ENCODE measurements around the gene ART5. TPM values are rescaled to one million over a fixed set of nuclear protein-coding genes. Genes with fewer than 3 reads are reported as not detected.

The ART5 gene
- not detected for total RNA-seq

GRCh38 chr11:3641701-3642070 is at the start of gene ART5:
Gene ART5, minus strand, starts transcription at chr11:3641992. Its CDS starts 130 bp downstream, at chr11:3641862.
- no peak for TF ChIP-seq CTCF (IDR thresholded peaks at IDR 0.05; ENCODE audit: low read depth)

GRCh38 chr11:3686751-3687150 is 45.0 kb upstream of the ART5 start:
- TF ChIP-seq CTCF (IDR thresholded peaks at IDR 0.05; ENCODE audit: low read depth), result no peak

GRCh38 chr11:3685923-3686322 is 44.1 kb upstream of the ART5 start:
- no peak for TF ChIP-seq CTCF (IDR thresholded peaks at IDR 0.05; ENCODE audit: low read depth)

GRCh38 chr11:3684819-3685172 is 43.0 kb upstream of the ART5 start:
- TF ChIP-seq CTCF (IDR thresholded peaks at IDR 0.05; ENCODE audit: low read depth), result no peak

GRCh38 chr11:3684129-3684818 is 42.5 kb upstream of the ART5 start:
- no peak for TF ChIP-seq CTCF (IDR thresholded peaks at IDR 0.05; ENCODE audit: low read depth)

- TF ChIP-seq CTCF (IDR thresholded peaks at IDR 0.05; ENCODE audit: low read depth), result no peak
Measured at GRCh38 chr11:3683039-3683438, 41.2 kb upstream of the ART5 start.

- no peak for TF ChIP-seq CTCF (IDR thresholded peaks at IDR 0.05; ENCODE audit: low read depth)
Measured at GRCh38 chr11:3679077-3679476, 37.3 kb upstream of the ART5 start.

Data from subcutaneous adipose tissue (tissue), 4 donors.